T47D (cell line): ENCODE measurements around the gene IL17RA.

Experiments used
- DNase-seq, 2 experiments: peaks; one replicate each; pipeline versions ENCODE4 v3.0.0 to v3.0.0-alpha.2; 2011 to 2012; ENCODE audit warnings: low read depth in 1 of 2, low spot score in 1 of 2
- JUND ChIP-seq: IDR thresholded peaks from 2 replicates; pipeline ENCODE4 v1.6.1; 2012; ENCODE audit warnings: low read depth
- in situ Hi-C: cut with HindIII; loops from 2 replicates; pipeline ENCODE4 v1.10.0; 2016; ENCODE audit warnings: low sequenced_read_pairs, low pct_unique_long_range_greater_than_20kb

The IL17RA gene

DNA sequence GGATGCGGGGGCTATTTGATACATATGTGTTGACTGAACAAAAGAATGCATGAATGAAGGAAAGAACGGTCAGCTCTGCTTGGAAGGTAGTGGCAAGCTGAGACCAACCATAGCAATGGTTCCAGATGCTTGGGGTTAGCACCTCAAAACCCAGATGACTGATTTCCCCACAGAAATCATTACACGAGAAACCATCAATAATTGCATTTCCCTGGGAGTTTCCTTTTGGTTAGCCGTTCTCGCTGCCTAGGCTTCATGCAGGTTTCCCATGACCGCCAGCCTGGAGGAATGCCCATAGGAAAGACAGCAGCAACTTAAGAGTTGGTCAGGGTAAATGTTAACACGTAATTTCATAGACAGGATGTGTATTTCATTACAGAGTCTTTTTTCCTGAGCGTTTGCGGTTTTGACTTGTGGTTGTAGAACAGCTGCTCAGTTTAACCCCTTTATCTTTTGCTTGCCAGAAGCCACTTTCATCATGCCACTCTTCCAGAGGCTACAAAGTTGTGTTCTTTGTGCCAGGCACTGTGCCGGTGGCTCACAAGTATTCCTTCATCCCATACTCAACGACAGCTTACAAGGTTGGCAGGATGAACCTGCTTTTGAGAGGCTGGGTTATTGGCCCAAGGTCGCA is 2.8 kb downstream of the IL17RA start:
- in situ Hi-C loops: no loop called here
- DNase-seq: no peak
- TF ChIP-seq JUND: no peak

- DNase-seq: no peak
- no peak for TF ChIP-seq JUND
- in situ Hi-C loops: no loop called here
These were observed 5.8 kb downstream of the IL17RA start for GRCh38 chr22:17090550-17090949.

- DNase-seq: no peak
- TF ChIP-seq JUND: no peak
- in situ Hi-C loops: no loop called here
These were observed 7.1 kb downstream of the IL17RA start for GRCh38 chr22:17091851-17092250.

DNA sequence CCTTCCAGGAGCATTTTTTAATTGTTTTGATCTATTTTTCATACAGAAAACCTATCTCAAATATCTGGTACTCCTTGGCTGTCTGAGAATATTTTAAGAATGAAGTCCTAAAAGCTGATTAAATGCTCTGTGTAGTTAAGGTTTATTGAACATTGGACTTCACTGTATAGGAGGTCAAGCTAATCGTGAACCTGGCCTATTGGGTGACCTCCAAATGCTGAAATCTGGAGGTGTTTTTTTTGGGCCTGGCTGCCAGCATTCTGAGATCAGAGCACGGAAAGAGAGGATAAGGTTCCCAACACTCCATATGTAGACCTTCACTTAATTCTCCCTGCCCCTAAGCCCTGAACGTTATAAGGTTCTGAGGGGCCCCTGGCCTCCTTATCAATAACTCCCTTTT is 8.3 kb downstream of the IL17RA start:
- no peak for TF ChIP-seq JUND
- in situ Hi-C loops: no loop called here
- no peak for DNase-seq

DNA sequence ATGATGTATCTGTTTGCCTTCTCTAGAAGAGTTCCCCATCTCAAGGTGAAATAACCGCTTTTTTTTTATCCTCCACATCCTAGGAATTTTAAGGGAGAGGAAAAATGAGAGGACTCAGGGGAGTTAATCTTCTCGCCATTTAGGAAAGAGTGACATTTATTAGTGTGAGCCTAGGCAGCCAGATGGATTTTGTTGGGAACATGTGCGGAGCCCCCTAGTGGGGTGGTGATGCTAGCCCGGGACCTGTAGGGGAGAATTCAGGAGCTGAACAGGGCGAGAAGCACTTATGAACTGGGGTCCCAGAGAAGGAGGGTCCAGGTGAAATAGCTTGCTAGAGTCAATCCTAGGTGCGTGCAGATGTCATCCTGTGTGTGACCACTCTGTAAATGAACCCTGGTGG is 10.7 kb downstream of the IL17RA start:
- peak in 1 of 2 experiments; percentile 24 for DNase-seq
- in situ Hi-C loops: no loop called here
- TF ChIP-seq JUND: no peak

GRCh38 chr22:17096071-17096470 is 11.3 kb downstream of the IL17RA start:
- no peak for TF ChIP-seq JUND
- in situ Hi-C loops: no loop called here

DNA sequence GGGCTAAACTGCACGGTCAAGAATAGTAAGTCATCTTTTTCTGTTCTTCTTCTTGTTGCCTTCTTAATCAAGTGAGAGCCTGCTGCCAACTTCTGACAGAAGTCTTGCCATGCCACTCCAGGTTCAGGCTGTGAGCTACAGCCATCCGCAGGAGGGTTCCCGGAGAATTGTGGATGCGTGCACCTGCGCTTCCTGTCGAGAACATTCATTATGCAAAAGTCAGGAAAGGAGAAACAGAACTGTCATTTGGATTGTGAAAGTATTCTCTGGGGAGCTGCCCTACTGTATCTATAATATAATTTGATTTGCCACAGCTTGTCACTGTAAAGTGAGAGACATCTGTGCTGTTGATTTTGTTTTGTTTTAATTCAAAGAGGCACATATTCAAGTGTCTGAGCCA is 12.3 kb downstream of the IL17RA start:
- TF ChIP-seq JUND: no peak
- in situ Hi-C loops: no loop called here
- DNase-seq: no peak

More at GRCh38 chr22:17096071-17096470, 11.3 kb downstream of the IL17RA start:
- DNase-seq: no peak

DNA sequence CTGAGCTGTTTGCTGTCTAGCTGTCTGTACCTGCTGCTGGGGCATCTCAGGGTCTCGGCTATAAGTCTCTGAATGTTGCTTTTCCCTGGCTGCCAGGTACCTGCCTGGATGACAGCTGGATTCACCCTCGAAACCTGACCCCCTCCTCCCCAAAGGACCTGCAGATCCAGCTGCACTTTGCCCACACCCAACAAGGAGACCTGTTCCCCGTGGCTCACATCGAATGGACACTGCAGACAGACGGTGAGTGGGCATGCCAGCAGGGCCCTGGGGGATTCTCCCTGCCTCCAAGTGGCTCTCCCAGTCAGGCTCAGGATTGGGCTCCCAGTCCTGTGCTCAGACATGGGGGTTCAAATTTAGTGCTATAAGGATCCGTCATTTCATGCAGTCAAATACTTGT is 12.9 kb downstream of the IL17RA start:
- in situ Hi-C loops: no loop called here
- no peak for TF ChIP-seq JUND
- DNase-seq: no peak

DNA sequence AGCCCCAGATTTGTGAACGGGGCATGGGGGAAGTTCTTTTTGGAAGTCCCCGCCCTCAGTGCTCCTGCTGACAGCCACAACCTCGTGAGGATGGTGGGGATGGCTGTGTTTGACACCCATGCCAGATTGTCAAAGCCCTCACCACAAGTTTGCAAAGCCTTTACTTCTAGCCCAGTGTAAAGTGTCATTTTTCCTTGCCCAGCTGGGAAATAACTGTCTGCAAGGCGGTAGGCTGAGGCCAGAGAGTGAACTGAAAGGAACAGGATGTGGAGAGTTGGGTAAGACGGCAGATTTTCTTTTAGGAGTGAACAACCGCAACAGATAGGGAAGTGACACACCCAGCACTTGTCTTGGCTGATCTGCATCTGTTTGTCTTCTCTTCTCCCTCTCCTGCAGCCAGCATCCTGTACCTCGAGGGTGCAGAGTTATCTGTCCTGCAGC is 13.6 kb downstream of the IL17RA start:
- no peak for TF ChIP-seq JUND
- in situ Hi-C loops: no loop called here
- no peak for DNase-seq

DNA sequence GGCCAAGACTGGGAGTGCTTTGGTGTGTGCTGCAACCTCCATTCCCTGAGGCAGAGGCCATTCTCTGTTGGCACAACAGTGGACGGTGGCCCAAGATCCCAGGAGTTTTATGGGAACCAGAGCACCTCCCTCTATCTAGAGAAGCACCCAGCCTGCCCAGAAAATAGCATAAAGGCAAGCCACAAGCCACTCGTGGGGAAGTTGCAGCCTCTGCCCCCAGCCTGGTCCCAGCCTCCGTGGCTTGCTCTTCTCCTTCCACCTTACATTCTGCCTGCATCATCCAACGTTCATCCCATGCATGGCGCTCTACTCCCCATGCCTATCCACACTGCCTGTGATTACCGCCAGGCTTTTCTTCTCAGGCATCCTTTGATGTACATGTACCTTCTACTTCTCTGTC is 15.8 kb downstream of the IL17RA start:
- no peak for DNase-seq
- in situ Hi-C loops: no loop called here
- TF ChIP-seq JUND: no peak

DNA sequence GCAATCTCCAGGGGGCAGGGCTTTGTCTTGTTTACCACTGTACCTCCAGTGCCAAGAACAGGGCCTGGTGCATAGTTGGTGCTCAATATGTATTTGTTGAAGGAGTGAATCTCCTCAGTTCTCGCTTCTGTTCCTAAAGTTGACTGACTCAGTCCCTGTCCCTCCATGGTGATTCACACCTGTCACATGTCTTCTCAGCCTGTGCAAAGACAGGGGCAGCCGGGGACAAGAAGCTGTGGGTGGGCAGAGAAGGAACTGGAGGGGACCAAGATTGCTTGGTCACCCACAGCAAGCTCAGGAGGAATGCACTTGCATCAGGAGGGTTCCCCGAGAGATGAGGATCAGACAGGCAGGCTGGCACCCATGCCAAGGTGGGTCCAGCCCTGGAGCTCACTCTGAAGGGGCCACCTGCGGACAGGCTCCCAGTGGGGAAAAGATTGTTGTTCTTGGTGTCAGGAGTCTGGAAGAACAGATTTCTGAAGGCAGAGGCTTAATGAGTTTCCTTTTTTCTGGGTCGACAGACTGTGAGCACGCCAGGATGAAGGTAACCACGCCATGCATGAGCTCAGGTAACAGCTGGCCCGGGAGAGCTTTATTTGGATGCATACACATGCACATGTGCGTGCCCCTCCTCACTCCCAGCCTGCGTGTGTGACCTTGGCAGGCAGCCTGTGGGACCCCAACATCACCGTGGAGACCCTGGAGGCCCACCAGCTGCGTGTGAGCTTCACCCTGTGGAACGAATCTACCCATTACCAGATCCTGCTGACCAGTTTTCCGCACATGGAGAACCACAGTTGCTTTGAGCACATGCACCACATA is 16.9 kb downstream of the IL17RA start:
- in situ Hi-C loops: no loop called here
- DNase-seq: no peak
- no peak for TF ChIP-seq JUND

GRCh38 chr22:17102297-17102667 is 17.5 kb downstream of the IL17RA start:
- in situ Hi-C loops: no loop called here
- no peak for DNase-seq
- TF ChIP-seq JUND: no peak

- in situ Hi-C loops: no loop called here
- DNase-seq: no peak
- no peak for TF ChIP-seq JUND
These were observed 18.6 kb downstream of the IL17RA start for GRCh38 chr22:17103351-17103750.
